GM18909 (cell line): ENCODE data around the gene LRRC61.

Experiments used
- ATAC-seq: cut with Tn5 transposase; IDR thresholded peaks from one replicate; pipeline ENCODE4 v1.9.1; 2021; ENCODE audit warnings: mild to moderate bottlenecking; ENCODE audit not compliant: unreplicated experiment, poor library complexity

The LRRC61 gene

GRCh38 chr7:150368884-150369747, 46.0 kb downstream of the LRRC61 start:
- peak; percentile 52 for ATAC-seq

DNA sequence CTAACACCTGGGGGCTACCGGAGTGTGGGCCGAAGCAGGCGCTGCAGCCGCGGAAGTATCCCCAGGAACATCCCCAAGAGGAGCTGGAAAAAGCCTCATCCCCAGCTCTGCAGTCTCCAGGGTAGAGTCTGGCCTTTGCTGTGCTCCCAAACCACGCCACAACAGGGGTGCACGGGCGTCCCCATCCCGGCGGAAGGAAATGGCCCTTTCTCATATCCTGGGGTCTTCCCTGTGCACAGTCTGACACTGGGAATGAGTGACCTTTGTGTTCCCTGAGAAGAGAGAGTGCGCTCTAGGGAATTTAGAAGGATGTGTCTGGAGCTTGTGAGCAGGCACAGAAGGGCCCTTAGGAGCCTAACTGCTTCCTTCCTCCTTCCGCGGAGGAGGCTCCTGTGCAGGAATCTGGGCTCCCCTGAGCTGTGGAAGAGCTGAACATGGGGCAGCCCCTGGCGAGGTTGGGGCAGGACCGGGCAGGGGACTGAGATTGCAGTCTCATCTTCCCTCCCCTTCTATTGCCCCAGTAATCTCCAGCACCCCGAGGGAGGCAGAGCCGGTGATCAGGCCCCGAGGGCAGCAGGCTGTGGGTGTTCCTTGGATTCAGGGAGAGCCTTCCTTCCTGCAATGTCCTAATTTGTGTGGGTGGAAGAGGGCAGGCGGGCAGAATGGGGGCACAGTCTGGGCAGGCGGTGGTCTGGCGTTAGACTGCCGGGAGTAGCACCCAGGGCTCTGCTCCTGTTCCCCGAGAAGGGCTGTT, 46.8 kb downstream of the LRRC61 start:
- no peak for ATAC-seq

- ATAC-seq = no peak
Measured at GRCh38 chr7:150370612-150371071, 47.5 kb downstream of the LRRC61 start.

- ATAC-seq = no peak
Measured at GRCh38 chr7:150371131-150371995, 48.2 kb downstream of the LRRC61 start.

GRCh38 chr7:150371996-150372270, 48.8 kb downstream of the LRRC61 start:
- ATAC-seq = no peak

DNA sequence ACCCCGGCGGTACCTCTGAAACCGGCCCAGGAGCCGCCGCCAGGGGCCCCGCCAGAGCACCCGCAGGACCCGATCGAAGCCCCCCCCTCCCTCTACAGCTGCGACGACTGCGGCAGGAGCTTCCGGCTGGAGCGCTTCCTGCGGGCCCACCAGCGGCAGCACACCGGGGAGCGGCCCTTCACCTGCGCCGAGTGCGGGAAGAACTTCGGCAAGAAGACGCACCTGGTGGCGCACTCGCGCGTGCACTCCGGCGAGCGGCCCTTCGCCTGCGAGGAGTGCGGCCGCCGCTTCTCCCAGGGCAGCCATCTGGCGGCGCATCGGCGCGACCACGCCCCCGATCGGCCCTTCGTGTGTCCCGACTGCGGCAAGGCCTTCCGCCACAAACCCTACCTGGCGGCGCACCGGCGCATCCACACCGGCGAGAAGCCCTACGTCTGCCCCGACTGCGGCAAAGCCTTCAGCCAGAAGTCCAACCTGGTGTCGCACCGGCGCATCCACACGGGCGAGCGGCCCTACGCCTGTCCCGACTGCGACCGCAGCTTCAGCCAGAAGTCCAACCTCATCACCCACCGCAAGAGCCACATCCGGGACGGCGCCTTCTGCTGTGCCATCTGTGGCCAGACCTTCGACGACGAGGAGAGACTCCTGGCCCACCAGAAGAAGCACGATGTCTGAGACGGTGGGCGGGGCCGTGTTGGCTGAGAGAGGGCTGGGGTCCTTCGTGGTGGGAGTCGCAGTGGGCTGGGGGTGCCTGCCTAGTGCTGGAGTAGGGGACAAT, 49.3 kb downstream of the LRRC61 start:
- no peak for ATAC-seq

DNA sequence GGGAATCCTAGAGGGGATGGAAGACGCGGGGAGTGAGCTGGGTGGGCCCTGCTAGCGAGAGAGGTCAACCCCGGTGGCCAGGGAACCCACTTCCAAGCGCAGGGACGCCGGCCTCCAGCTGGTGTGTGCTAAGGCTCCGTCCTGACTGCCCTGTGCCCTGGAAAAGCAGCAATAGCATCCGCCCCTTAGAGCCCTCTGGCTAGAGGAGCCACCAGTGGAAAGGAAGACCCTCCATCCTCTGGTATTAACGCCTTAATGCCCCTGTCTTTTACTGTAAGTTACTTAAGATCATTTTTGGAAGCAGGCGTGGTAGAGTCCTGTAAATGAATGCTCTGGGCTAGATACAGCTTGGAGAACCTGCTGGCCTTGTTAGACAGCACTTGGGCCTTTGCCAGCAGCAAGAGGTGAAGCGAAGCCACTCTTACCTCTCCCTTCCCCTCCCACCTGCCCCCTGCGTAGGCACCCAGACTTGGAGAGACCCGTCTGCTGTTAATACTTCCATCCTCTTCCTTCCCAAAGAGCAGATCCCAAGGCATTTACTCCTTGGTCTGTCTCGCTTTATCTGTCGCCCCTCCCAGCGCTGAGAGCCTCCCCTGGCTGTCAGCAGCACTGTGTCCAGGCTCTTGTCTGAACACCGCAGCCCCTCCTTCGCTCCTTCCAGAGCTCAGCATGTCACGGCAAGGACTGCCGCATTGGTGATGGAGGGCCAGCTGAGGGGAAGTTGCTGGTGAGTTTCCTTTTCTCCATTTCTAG, 50.1 kb downstream of the LRRC61 start:
- no peak for ATAC-seq

GRCh38 chr7:150374026-150374425, 50.9 kb downstream of the LRRC61 start:
- no peak for ATAC-seq

DNA sequence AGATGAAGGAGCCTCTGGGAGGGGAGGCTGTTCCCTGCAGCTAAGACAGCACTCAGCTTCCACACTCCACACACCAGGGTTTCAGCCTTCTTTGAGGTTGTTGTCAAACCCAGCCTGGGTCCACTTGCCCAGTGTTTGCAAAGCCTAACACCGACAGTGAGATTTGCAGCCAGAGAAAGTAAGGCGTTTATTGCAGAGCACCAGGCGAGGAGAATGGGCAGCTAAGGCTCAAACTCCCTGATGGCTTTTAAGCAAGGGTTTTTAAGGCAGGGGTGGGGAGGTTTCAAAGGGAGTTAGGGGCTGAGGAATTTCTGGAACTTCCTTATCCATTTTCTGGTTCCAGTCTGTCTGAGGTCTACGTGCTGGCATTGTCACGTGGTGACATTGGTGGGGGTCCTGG, 51.3 kb downstream of the LRRC61 start:
- ATAC-seq = no peak

GRCh38 chr7:150375662-150376521, 52.7 kb downstream of the LRRC61 start:
- ATAC-seq = peak; percentile 24

DNA sequence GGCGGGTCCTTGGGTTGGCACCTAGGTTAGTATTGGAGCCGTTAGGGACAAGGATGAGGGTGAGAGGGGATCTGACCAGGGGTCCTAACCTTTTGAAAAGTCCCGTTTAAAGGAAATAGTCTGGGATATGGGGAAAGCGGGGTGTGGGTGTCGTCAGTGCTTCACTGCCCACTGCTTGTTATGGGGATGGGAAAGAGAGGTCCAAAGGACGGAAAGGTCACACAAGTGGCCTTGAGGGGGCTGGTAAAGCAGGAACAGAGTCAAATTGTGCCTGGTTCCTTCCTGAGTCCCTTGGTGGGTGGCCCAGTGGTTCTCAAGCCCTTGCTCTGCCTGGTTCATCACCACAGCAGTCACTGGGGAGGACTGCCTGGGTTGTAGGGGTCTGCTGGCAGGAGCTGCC, 53.4 kb downstream of the LRRC61 start:
- ATAC-seq = no peak

DNA sequence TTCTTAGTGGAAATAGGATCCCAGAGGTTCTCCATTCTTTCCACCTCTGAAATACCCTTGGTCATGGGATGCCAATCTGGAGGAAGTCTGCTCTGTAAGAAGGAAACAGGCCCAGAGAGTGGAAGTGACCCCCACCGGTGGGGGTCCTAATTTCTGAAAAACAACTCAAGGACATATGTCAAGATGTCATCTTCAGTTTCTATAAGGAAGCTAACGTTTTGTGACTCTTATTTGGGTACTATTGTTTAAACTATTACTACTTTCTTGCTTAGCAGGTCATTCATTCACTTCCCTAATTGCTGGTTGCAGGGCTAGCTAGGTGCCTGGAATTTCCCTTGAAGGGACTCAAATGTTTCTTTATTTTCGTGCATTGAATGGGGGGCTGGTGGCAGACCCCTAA, 54.0 kb downstream of the LRRC61 start:
- no peak for ATAC-seq

- no peak for ATAC-seq
Measured at GRCh38 chr7:150377635-150378034, 54.5 kb downstream of the LRRC61 start.

DNA sequence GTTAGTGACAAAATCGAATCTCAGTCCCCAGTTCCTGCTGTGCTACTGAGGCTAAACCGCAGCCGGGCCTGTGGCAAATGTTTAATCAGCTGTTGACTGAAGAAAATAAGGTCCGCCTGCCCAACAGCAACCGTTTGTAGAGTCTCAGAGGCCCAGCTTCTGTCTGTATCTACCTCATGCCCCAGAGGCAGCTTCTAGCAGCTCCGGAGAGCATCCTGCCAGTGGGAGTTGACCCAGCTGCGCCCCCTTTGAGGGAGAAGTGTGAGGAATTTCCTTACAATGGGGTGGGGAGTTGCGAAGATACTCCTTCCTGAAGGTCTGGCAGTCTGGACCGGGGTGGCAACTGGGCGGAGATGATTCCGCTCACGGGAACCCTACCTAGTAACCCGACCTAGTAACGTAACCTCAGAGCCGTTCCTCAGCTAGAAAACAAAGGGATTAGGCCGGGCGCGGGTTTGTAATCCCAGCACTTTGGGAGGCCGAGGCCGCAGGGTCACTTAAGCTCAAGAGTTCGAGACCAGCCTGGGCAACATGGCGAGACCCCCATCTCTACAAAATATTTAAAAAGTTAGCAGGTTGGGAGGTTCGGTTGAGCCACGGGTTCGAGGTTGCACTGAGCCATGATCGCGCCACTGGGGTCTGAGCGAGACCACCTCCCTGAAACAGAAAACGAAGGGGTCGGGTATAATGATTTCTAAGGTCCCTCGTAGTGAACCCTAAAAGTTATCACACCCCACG, 55.1 kb downstream of the LRRC61 start:
- ATAC-seq = peak; percentile 20

- ATAC-seq = peak; percentile 85
Measured at GRCh38 chr7:150378853-150379440, 55.8 kb downstream of the LRRC61 start, which contains the start of gene ZNF775. ZNF775 (plus strand) TSS chr7:150379330; CDS start chr7:150388471, 9,141 bp downstream.

DNA sequence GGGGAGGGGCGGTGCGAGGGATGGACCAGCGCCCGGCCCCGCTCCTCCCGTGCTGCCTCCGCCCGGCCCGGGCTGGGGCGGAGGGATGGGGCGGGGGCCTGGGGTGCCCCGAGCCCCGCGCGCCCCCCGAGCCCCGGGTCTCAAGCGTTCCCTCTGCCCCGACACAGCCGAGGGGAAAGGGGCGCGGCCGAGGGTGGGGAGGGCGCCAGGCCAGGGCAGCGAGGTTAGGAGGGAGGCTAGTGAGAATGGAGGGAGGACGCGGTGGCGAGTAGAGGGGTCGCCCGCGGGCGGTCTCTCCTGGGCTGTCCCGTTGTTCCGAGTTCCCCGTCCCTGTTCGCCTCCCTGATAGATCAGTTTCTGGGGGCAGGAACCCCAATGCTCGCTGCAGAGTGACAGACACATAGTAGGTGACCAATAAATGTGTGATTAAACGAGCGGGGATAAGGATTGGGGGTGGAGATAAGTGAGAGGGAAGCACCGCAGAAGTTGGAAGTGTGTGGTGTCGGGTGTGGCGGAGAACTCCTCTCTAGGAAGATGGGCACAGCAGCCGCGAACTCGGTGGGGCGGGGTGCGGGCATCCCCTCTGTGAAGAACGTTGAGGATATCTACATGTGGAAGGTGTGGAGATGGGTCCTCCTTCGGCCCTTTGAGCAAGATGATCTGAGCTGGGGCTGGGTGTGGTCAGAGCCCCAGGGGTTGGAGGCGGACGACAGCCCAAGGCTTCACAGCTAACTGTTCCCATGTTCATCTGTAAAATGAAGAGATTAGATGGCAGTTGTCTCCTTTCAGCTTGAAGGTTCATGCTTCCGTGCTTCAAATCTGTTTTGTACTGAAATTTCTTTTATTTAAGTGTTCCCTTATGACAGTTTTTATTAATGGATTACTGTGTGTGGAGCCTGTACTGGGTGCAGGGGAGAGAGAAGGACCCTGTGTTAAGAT, 56.6 kb downstream of the LRRC61 start:
- ATAC-seq = no peak
